GM23248 (cell line): ENCODE data around the gene PAFAH1B2.
"Not testable (repeated sequence)": the region's sequence is repeated elsewhere in the genome, so short reads cannot be mapped to it uniquely, and the experiment has no call there.

ENCODE experiments used
- EZH2 ChIP-seq: fragments of 200-600 bp; sonication (generic); IDR thresholded peaks from 2 replicates; pipeline ENCODE4 v1.6.1; 2018; ENCODE audit warnings: antibody characterized with exemption, mild to moderate bottlenecking; ENCODE audit not compliant: insufficient read depth, poor library complexity, severe bottlenecking
- EZH2phosphoT487 ChIP-seq: fragments of 200-600 bp; sonication (generic); IDR thresholded peaks from 2 replicates; pipeline ENCODE4 v1.6.1; 2018; ENCODE audit warnings: antibody characterized with exemption, moderate library complexity, mild to moderate bottlenecking, low read depth; ENCODE audit not compliant: insufficient read depth

DNA sequence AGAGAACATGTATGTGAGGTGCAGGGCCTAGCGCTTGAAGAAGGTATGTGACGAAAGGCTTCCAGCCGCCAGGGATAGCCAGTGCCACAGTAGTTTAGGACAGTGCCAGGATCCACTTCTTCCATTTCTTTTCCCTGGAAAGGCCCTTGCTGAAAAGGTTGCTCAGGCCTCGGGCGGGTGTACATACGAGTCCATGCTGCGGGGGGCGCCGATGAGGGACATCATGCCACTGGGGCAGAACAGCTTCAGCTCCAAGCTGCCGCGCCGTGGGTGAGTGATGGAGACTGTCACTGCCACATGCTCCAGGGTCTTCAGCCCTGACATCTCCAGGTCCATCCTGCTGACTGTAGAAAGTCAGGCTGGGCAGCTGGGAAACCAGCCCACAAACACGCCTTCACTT is 64.6 kb downstream of the PAFAH1B2 start:
- not testable (repeated sequence) for TF ChIP-seq EZH2phosphoT487, EZH2
